Neural progenitor cell (in vitro differentiated cells): ENCODE results near the gene N4BP2. TPM values are rescaled to one million over a fixed set of nuclear protein-coding genes. Genes with fewer than 3 reads are reported as not detected.

ENCODE experiments used
- DNase-seq: peaks from one replicate; pipeline ENCODE4 v3.0.0-alpha.2; 2016; ENCODE audit warnings: low spot score
- H2AFZ ChIP-seq: fragments of 200-600 bp; sonication (generic); replicated peaks from 2 replicates; pipeline ENCODE4 v1.6.1; 2016; ENCODE audit warnings: antibody characterized with exemption
- H3F3A ChIP-seq: fragments of 200-600 bp; sonication (generic); 2 replicates; pipeline ENCODE4 v1.6.1; 2016; ENCODE audit warnings: antibody characterized with exemption, low read depth
- H3K27ac ChIP-seq: fragments of 200-600 bp; sonication (generic); 2 replicates; pipeline ENCODE4 v1.5.1; 2016; ENCODE audit warnings: mild to moderate bottlenecking
- H3K27me3 ChIP-seq: fragments of 200-600 bp; sonication (generic); 2 replicates; pipeline ENCODE4 v1.6.1; 2016; ENCODE audit warnings: mild to moderate bottlenecking, moderate library complexity
- H3K36me3 ChIP-seq: fragments of 200-600 bp; sonication (generic); 2 replicates; pipeline ENCODE4 v1.5.1; 2016
- H3K4me1 ChIP-seq: fragments of 200-600 bp; sonication (generic); 2 replicates; pipeline ENCODE4 v1.6.1; 2016; ENCODE audit warnings: mixed run types
- H3K4me2 ChIP-seq: fragments of 200-600 bp; sonication (generic); 2 replicates; pipeline ENCODE4 v1.6.1; 2016
- H3K4me3 ChIP-seq: fragments of 200-600 bp; sonication (generic); 2 replicates; pipeline ENCODE4 v1.5.1; 2016
- H3K79me2 ChIP-seq: fragments of 200-600 bp; sonication (generic); 2 replicates; pipeline ENCODE4 v1.6.1; 2016; ENCODE audit warnings: low read depth
- H3K9ac ChIP-seq: fragments of 200-600 bp; sonication (generic); 2 replicates; pipeline ENCODE4 v1.6.1; 2016
- H3K9me3 ChIP-seq: fragments of 200-600 bp; sonication (generic); 2 replicates; pipeline ENCODE4 v1.5.1; 2016; ENCODE audit warnings: low read depth
- H4K20me1 ChIP-seq: fragments of 200-600 bp; sonication (generic); 2 replicates; pipeline ENCODE4 v1.6.1; 2016; ENCODE audit warnings: low read depth
- H3K27ac Mint-ChIP-seq: 3 replicates; pipeline ENCODE4 v1.8.0; 2021; ENCODE audit warnings: mixed read lengths
- H3K27me3 Mint-ChIP-seq: 2 replicates; pipeline ENCODE4 v1.8.0; 2022; ENCODE audit warnings: low read depth, mild to moderate bottlenecking, inconsistent platforms, moderate library complexity, mixed read lengths; ENCODE audit not compliant: insufficient read depth
- H3K36me3 Mint-ChIP-seq: 3 replicates; pipeline ENCODE4 v1.8.0; 2021; ENCODE audit warnings: mixed read lengths
- H3K4me1 Mint-ChIP-seq: 3 replicates; pipeline ENCODE4 v1.8.0; 2021; ENCODE audit warnings: mixed read lengths
- H3K4me3 Mint-ChIP-seq: 3 replicates; pipeline ENCODE4 v1.8.0; 2021; ENCODE audit warnings: mild to moderate bottlenecking, moderate library complexity, mixed read lengths
- H3K9me3 Mint-ChIP-seq: 3 replicates; pipeline ENCODE4 v1.8.0; 2020; ENCODE audit warnings: mixed read lengths
- EZH2 ChIP-seq: fragments of 200-600 bp; sonication (generic); IDR thresholded peaks from 2 replicates; pipeline ENCODE4 v1.6.1; 2017; ENCODE audit warnings: antibody characterized with exemption, mild to moderate bottlenecking, moderate library complexity
- EZH2phosphoT487 ChIP-seq: fragments of 200-600 bp; sonication (generic); IDR thresholded peaks from 2 replicates; pipeline ENCODE4 v1.6.1; 2017; ENCODE audit warnings: antibody characterized with exemption
- total RNA-seq: library from RNA; depleted of rRNA; stranded (reverse); fragments of >200 nt; gene quantifications from 2 replicates; pipeline ENCODE4 v1.2.3, GENCODE V29; 2015; ENCODE audit warnings: low replicate concordance
- TF ChIP-seq, protein P1 (sequence below): fragments of 200-600 bp; sonication (generic); IDR thresholded peaks from 2 replicates; pipeline ENCODE4 v1.5.1; 2017; ENCODE audit warnings: antibody characterized with exemption, mild to moderate bottlenecking

Gene N4BP2
- total RNA-seq, 1 donor from 2014 or later = 80.9 TPM

GRCh38 chr4:40053161-40053560 is 3.5 kb upstream of the N4BP2 start:
- Mint-ChIP-seq H3K4me3 (no peak overlapping the region), H3K27me3 (no peaks in the 10 kb centered on the region), H3K4me1 (peaks cover 17% of the 10 kb centered on the region), H3K36me3 (no peaks in the 10 kb centered on the region), H3K9me3 (no peaks in the 10 kb centered on the region), H3K27ac (no peak overlapping the region)
- Histone ChIP-seq H4K20me1 (no peaks in the 10 kb centered on the region), H3K4me1 (peaks cover 12% of the 10 kb centered on the region), H3K27ac (no peak overlapping the region), H3K9me3 (no peaks in the 10 kb centered on the region), H3F3A (peaks cover 30% of the 10 kb centered on the region), H3K27me3 (no peaks in the 10 kb centered on the region), H3K4me3 (no peak overlapping the region), H3K4me2 (no peak overlapping the region), H2AFZ (no peak overlapping the region), H3K36me3 (no peaks in the 10 kb centered on the region), H3K79me2 (peaks cover 12% of the 10 kb centered on the region), H3K9ac (no peak overlapping the region)
- no peak for DNase-seq
- no peak for TF ChIP-seq EZH2phosphoT487

DNA sequence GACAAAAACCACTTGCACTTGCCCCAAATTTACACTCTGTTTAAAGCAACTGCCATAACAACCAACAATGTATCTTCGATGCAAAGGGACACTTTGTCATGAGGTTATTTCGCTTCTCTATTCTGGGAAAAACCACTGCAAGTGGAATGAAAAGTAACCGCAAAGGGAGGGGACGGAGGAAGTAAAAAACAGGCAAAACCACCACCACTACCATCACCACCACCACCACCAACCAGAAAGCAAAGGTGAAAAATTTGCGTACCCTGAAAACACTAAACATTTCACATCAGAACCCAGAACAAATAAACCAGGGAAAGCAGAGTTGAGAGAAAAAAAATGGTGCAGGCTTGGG is 1.2 kb upstream of the N4BP2 start:
- DNase-seq = no peak
- peaks cover 29% of the 10 kb centered on the region for H3K4me1 Mint-ChIP-seq
- Histone ChIP-seq H3K27me3 (no peaks in the 10 kb centered on the region), H3K36me3 (no peaks in the 10 kb centered on the region), H2AFZ (peak overlapping the region; percentile 80), H3K4me3 (peak overlapping the region; percentile 62), H4K20me1 (peaks cover 8% of the 10 kb centered on the region), H3K9me3 (no peaks in the 10 kb centered on the region), H3K4me1 (peaks cover 16% of the 10 kb centered on the region), H3K4me2 (peak overlapping the region; percentile 98), H3F3A (peaks cover 30% of the 10 kb centered on the region), H3K9ac (peak overlapping the region; percentile 54), H3K79me2 (peaks cover 35% of the 10 kb centered on the region), H3K27ac (peak overlapping the region; percentile 93)
- peaks cover 2% of the 10 kb centered on the region for H3K27me3 Mint-ChIP-seq
- H3K9me3 Mint-ChIP-seq = no peaks in the 10 kb centered on the region
- H3K4me3 Mint-ChIP-seq = peak overlapping the region; percentile 87
- TF ChIP-seq, protein P1, sequence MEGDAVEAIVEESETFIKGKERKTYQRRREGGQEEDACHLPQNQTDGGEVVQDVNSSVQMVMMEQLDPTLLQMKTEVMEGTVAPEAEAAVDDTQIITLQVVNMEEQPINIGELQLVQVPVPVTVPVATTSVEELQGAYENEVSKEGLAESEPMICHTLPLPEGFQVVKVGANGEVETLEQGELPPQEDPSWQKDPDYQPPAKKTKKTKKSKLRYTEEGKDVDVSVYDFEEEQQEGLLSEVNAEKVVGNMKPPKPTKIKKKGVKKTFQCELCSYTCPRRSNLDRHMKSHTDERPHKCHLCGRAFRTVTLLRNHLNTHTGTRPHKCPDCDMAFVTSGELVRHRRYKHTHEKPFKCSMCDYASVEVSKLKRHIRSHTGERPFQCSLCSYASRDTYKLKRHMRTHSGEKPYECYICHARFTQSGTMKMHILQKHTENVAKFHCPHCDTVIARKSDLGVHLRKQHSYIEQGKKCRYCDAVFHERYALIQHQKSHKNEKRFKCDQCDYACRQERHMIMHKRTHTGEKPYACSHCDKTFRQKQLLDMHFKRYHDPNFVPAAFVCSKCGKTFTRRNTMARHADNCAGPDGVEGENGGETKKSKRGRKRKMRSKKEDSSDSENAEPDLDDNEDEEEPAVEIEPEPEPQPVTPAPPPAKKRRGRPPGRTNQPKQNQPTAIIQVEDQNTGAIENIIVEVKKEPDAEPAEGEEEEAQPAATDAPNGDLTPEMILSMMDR = no peak
- TF ChIP-seq EZH2 (no peak), EZH2phosphoT487 (no peak)
- H3K27ac Mint-ChIP-seq = peak overlapping the region; percentile 98
- peaks cover 2% of the 10 kb centered on the region for H3K36me3 Mint-ChIP-seq

- Histone ChIP-seq H3K4me1 (peaks cover 16% of the 10 kb centered on the region), H3K27me3 (no peaks in the 10 kb centered on the region), H2AFZ (peak overlapping the region; percentile 80), H3K9ac (peak overlapping the region; percentile 54), H3F3A (peaks cover 30% of the 10 kb centered on the region), H3K79me2 (peaks cover 41% of the 10 kb centered on the region), H3K9me3 (no peaks in the 10 kb centered on the region), H3K27ac (peak overlapping the region; percentile 93), H3K4me3 (peak overlapping the region; percentile 62), H3K36me3 (no peaks in the 10 kb centered on the region), H3K4me2 (peak overlapping the region; percentile 98), H4K20me1 (peaks cover 8% of the 10 kb centered on the region)
- TF ChIP-seq EZH2 = peak; percentile 48
- TF ChIP-seq, protein P1 = no peak
- peak overlapping the region; percentile 91 for H3K4me3 Mint-ChIP-seq
- H3K27ac Mint-ChIP-seq = peak overlapping the region; percentile 99
- peaks cover 5% of the 10 kb centered on the region for H3K36me3 Mint-ChIP-seq
- peaks cover 29% of the 10 kb centered on the region for H3K4me1 Mint-ChIP-seq
- peak; percentile 82 for DNase-seq
- H3K27me3 Mint-ChIP-seq = peaks cover 2% of the 10 kb centered on the region
- no peaks in the 10 kb centered on the region for H3K9me3 Mint-ChIP-seq
Observed at GRCh38 chr4:40055863-40056715, 561 bp upstream of the N4BP2 start.

GRCh38 chr4:40057586-40058091 is 989 bp downstream of the N4BP2 start:
- peak overlapping the region; percentile 2 for H2AFZ ChIP-seq

More at GRCh38 chr4:40057586-40058091, 989 bp downstream of the N4BP2 start:
- peak overlapping the region; percentile 95 for H3K27ac Mint-ChIP-seq
- H3K4me1 Mint-ChIP-seq = peaks cover 29% of the 10 kb centered on the region
- H4K20me1 ChIP-seq = peaks cover 14% of the 10 kb centered on the region
- H3K79me2 ChIP-seq = peaks cover 57% of the 10 kb centered on the region
- no peak for TF ChIP-seq EZH2
- TF ChIP-seq, protein P1 = no peak
- TF ChIP-seq EZH2phosphoT487 = no peak
- H3K36me3 Mint-ChIP-seq = peaks cover 9% of the 10 kb centered on the region
- peak overlapping the region; percentile 62 for H3K4me3 ChIP-seq
- H3K36me3 ChIP-seq = no peaks in the 10 kb centered on the region
- peaks cover 2% of the 10 kb centered on the region for H3K27me3 Mint-ChIP-seq
- no peaks in the 10 kb centered on the region for H3K9me3 ChIP-seq
- no peaks in the 10 kb centered on the region for H3K9me3 Mint-ChIP-seq
- H3F3A ChIP-seq = peaks cover 30% of the 10 kb centered on the region
- no peaks in the 10 kb centered on the region for H3K27me3 ChIP-seq
- DNase-seq = peak; percentile 83
- H3K4me2 ChIP-seq = peak overlapping the region; percentile 98
- H3K9ac ChIP-seq = peak overlapping the region; percentile 67
- peak overlapping the region; percentile 93 for H3K4me3 Mint-ChIP-seq
- peaks cover 16% of the 10 kb centered on the region for H3K4me1 ChIP-seq
- H3K27ac ChIP-seq = no peak overlapping the region
